ENCODE measurements around the gene FGF7.

DNA sequence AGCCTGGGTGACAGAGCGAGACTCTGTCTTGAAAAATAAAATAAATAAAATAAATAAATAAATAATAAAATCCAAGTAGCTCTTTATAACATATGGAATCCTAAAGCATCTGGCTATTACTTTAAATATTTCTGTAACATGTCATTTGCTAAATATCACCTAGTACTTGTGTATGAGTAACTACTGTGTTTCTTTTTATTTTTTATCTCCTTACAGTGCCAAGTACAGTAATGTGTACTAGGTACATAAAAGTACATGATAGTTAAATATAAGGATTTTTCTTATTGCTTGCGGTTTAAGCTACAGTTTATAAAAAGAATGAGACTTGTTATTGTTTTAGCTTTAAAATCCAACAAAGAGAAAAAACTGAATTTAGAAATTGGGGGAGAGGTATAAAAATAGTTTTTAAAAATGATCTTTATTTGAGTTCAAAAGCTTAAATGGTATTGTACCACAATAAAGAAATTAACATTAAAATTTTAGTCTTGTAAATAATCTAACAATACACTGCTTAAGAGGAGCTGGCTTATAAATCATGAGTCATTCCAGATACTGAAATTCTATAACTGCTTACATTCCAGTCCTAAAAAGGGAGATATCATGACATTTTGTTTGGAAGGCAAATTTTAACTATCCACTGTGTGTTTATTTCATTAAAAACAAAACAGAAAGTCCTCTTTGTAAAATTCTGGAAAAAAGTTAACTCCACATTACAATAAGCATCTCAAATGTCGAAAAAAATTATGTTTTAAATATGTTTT, 73.1 kb downstream of the FGF7 start:
- no peak for TF ChIP-seq POLR2A (IDR thresholded peaks at IDR 0.05)
- TF ChIP-seq, protein P1, sequence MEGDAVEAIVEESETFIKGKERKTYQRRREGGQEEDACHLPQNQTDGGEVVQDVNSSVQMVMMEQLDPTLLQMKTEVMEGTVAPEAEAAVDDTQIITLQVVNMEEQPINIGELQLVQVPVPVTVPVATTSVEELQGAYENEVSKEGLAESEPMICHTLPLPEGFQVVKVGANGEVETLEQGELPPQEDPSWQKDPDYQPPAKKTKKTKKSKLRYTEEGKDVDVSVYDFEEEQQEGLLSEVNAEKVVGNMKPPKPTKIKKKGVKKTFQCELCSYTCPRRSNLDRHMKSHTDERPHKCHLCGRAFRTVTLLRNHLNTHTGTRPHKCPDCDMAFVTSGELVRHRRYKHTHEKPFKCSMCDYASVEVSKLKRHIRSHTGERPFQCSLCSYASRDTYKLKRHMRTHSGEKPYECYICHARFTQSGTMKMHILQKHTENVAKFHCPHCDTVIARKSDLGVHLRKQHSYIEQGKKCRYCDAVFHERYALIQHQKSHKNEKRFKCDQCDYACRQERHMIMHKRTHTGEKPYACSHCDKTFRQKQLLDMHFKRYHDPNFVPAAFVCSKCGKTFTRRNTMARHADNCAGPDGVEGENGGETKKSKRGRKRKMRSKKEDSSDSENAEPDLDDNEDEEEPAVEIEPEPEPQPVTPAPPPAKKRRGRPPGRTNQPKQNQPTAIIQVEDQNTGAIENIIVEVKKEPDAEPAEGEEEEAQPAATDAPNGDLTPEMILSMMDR (IDR thresholded peaks at IDR 0.05) = no peak

Measured in body of pancreas (tissue), 4 donors.